KMS-11 (cell line): Measurements from ENCODE around the gene TTC24.
A peak's percentile ranks its signal among the peaks of the same experiment; 100 is the strongest.

Experiments
- H2AFZ ChIP-seq: fragments of 200-600 bp; sonication (generic); 2 replicates; pipeline ENCODE4 v1.6.1; 2016; ENCODE audit warnings: antibody characterized with exemption, mixed run types, low read depth
- H3K27ac ChIP-seq: fragments of 200-600 bp; sonication (generic); 2 replicates; pipeline ENCODE4 v1.6.1; 2016; ENCODE audit warnings: mild to moderate bottlenecking, mixed run types
- H3K27me3 ChIP-seq: fragments of 200-600 bp; sonication (generic); 2 replicates; pipeline ENCODE4 v1.6.1; 2017; ENCODE audit warnings: mild to moderate bottlenecking, low read depth, mixed run types, moderate library complexity; ENCODE audit not compliant: insufficient read depth
- H3K36me3 ChIP-seq: fragments of 200-600 bp; sonication (generic); 2 replicates; pipeline ENCODE4 v1.6.1; 2017; ENCODE audit warnings: mild to moderate bottlenecking, mixed run types; ENCODE audit not compliant: insufficient read depth
- H3K4me1 ChIP-seq: fragments of 200-600 bp; sonication (generic); 2 replicates; pipeline ENCODE4 v1.6.1; 2016; ENCODE audit warnings: mild to moderate bottlenecking, low read depth, mixed run types; ENCODE audit not compliant: poor library complexity, severe bottlenecking
- H3K4me2 ChIP-seq: fragments of 200-600 bp; sonication (generic); 2 replicates; pipeline ENCODE4 v1.7.0; 2016; ENCODE audit warnings: mild to moderate bottlenecking, mixed run types
- H3K4me3 ChIP-seq: fragments of 200-600 bp; sonication (generic); IDR thresholded peaks from 2 replicates; pipeline ENCODE4 v1.6.1; 2017; ENCODE audit warnings: low read depth, low read length, mixed read lengths; ENCODE audit not compliant: insufficient read depth
- H3K79me2 ChIP-seq: fragments of 200-600 bp; sonication (generic); 2 replicates; pipeline ENCODE4 v1.6.1; 2016; ENCODE audit warnings: low read depth, mixed run types; ENCODE audit not compliant: insufficient read depth
- H3K9ac ChIP-seq: fragments of 200-600 bp; sonication (generic); 2 replicates; pipeline ENCODE4 v1.6.1; 2016; ENCODE audit warnings: mild to moderate bottlenecking, mixed run types
- H4K20me1 ChIP-seq: fragments of 200-600 bp; sonication (generic); 2 replicates; pipeline ENCODE4 v1.6.1; 2016; ENCODE audit warnings: mild to moderate bottlenecking, mixed run types; ENCODE audit not compliant: insufficient read depth
- TF ChIP-seq, protein P1 (sequence below): fragments of 200-600 bp; sonication (generic); conservative IDR thresholded peaks from 2 replicates; pipeline ENCODE4 v1.6.1; 2017; ENCODE audit warnings: low read depth, mild to moderate bottlenecking, antibody characterized with exemption, low read length, moderate library complexity, mixed read lengths

TTC24 gene

DNA sequence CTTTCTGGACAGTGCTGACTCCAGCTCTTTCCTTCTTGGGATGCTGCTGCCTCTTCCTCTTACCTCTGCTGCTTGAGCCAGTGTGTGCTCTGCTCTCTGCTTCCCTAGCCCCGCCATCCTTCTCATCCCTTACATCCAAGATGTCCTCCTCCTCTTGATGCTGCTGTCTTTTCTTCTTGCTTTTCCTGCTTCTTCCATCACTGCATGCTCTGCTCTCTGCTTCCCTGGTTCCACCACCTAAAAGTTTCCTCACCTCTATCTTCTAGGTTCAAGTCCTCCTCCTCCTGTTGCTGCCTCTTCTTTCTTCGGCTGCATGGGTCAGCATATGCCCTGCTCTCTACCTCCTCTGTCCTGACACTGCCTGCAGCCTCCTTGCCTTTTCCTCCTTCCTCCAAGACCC, 15.5 kb downstream of the TTC24 start:
- Histone ChIP-seq H4K20me1 (no peaks in the 10 kb centered on the region), H3K4me1 (peaks cover 46% of the 10 kb centered on the region), H3K27ac (peak overlapping the region; percentile 11; the same call in 1 of the 2 replicates), H3K4me2 (no peak overlapping the region), H3K27me3 (no peaks in the 10 kb centered on the region), H3K79me2 (peaks cover 36% of the 10 kb centered on the region), H2AFZ (no peak overlapping the region), H3K9ac (no peak overlapping the region), H3K4me3 (no peak overlapping the region), H3K36me3 (peaks cover 34% of the 10 kb centered on the region; the same call in 1 of the 2 replicates)
- TF ChIP-seq, protein P1, sequence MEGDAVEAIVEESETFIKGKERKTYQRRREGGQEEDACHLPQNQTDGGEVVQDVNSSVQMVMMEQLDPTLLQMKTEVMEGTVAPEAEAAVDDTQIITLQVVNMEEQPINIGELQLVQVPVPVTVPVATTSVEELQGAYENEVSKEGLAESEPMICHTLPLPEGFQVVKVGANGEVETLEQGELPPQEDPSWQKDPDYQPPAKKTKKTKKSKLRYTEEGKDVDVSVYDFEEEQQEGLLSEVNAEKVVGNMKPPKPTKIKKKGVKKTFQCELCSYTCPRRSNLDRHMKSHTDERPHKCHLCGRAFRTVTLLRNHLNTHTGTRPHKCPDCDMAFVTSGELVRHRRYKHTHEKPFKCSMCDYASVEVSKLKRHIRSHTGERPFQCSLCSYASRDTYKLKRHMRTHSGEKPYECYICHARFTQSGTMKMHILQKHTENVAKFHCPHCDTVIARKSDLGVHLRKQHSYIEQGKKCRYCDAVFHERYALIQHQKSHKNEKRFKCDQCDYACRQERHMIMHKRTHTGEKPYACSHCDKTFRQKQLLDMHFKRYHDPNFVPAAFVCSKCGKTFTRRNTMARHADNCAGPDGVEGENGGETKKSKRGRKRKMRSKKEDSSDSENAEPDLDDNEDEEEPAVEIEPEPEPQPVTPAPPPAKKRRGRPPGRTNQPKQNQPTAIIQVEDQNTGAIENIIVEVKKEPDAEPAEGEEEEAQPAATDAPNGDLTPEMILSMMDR = no peak

DNA sequence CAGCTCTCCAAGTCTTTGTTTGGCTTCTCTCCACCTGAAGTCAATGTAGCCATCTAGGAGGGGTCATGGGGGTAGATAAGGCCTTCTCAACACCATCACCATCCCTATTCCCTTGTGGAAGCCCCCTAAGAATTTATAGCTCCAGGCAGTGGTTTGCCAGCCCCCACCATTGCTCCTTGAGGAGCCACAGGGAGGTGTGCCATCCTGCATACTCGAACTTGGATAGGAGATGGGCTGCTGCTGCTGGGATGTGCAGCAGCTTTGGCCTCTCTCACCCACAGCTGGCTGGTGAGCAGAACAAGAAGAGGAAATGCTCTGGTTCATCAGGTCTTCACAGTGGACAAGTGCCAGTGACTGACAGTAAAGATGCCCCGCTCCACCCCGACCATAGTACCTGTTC, 16.9 kb downstream of the TTC24 start:
- Histone ChIP-seq H3K4me1 (peaks cover 42% of the 10 kb centered on the region), H3K27ac (no peak overlapping the region), H3K36me3 (peaks cover 34% of the 10 kb centered on the region; the same call in 1 of the 2 replicates), H3K9ac (no peak overlapping the region), H3K79me2 (peaks cover 50% of the 10 kb centered on the region), H3K4me2 (no peak overlapping the region), H3K4me3 (no peak overlapping the region), H4K20me1 (no peaks in the 10 kb centered on the region), H3K27me3 (no peaks in the 10 kb centered on the region), H2AFZ (no peak overlapping the region)
- TF ChIP-seq, protein P1 = no peak

DNA sequence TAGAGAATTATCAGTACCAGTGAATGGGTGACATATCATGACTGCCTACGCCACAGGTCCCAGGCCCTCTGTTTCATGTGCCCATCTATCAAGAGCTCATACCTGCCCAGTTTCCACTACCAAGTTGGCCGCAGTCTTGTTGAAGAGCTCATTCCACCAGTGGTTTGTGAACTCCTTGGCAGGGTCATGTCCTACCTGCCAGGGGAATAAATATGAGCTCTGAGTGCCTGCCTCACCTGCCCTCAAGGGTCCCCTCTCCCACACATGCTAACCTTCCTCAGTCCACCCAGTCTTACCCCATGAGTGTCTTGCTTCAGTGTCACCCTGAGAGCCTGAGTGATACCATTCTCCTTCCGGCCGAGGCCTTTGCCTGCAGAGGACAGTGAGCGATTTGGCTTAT, 18.6 kb downstream of the TTC24 start:
- no peak overlapping the region for H3K9ac ChIP-seq
- no peaks in the 10 kb centered on the region for H3K27me3 ChIP-seq
- peaks cover 42% of the 10 kb centered on the region for H3K79me2 ChIP-seq
- TF ChIP-seq, protein P1 = no peak
- no peaks in the 10 kb centered on the region for H4K20me1 ChIP-seq
- no peak overlapping the region for H3K27ac ChIP-seq
- H2AFZ ChIP-seq = no peak overlapping the region
- no peak overlapping the region for H3K4me2 ChIP-seq
- H3K4me3 ChIP-seq = no peak overlapping the region
- peaks cover 34% of the 10 kb centered on the region; the same call in 1 of the 2 replicates for H3K36me3 ChIP-seq
- peaks cover 40% of the 10 kb centered on the region for H3K4me1 ChIP-seq

DNA sequence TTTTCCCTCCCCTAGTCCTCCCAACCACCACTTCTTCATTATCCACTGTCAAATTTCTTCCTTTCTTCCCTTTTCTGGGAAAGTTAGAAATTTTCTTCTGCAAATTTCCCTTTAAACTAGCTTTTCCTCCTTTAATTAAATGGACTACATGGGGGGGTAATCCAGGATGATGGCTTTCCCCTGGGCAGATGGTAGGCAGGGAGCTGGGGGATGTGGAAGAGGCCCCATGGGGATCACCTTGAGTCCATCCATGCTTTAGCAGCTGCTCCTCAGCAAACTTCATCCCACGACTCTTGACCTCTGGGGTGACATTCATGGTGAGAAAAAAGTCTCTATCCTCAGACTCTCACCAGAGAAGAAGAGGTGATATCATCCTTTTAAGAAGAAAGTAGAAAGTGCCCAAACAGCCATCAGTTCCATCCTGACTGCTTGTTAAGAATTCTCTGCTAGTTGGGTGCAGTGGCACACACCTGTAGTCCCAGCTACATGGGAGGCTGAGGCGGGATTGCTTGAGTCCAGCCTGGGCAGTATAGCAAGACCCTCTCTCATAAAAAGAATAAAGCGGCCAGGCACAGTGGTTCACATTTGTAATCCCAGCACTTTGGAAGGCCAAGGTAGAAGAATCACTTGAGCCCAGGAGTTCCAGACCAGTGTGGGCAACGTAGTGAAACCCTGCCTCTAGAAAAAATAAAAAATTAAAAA, 19.4 kb downstream of the TTC24 start:
- Histone ChIP-seq H2AFZ (no peak overlapping the region), H3K9ac (no peak overlapping the region), H3K4me2 (peak overlapping the region; percentile 77; the same call in 1 of the 2 replicates), H3K79me2 (peaks cover 42% of the 10 kb centered on the region), H3K27ac (no peak overlapping the region; the same call in 1 of the 2 replicates), H3K4me1 (peaks cover 34% of the 10 kb centered on the region), H3K4me3 (no peak overlapping the region), H4K20me1 (no peaks in the 10 kb centered on the region), H3K36me3 (peaks cover 34% of the 10 kb centered on the region; the same call in 1 of the 2 replicates), H3K27me3 (no peaks in the 10 kb centered on the region)
- TF ChIP-seq, protein P1 = no peak
